WTC11 (cell line): ENCODE measurements around the gene MANSC1.

Source experiments
- HMGXB4 ChIP-seq: sonication (generic); formaldehyde crosslinking; IDR thresholded peaks from 2 replicates; pipeline ENCODE4 v1.8.1; 2023; ENCODE audit warnings: mild to moderate bottlenecking, moderate library complexity, missing genetic modification reagents
- NR3C1 ChIP-seq: sonication (generic); formaldehyde crosslinking; conservative IDR thresholded peaks from 2 replicates; pipeline ENCODE4 v1.8.1; 2023; ENCODE audit warnings: low read depth, mild to moderate bottlenecking, missing genetic modification reagents
- SMAD4 ChIP-seq: sonication (generic); formaldehyde crosslinking; IDR thresholded peaks from 2 replicates; pipeline ENCODE4 v1.8.0; 2022; ENCODE audit warnings: mild to moderate bottlenecking, missing genetic modification reagents

- TF ChIP-seq NR3C1 (CRISPR knock-in tag) (no peak), SMAD4 (CRISPR knock-in tag) (no peak), HMGXB4 (CRISPR knock-in tag) (no peak)
Measured at GRCh38 chr12:12399161-12399560, 49.1 kb upstream of the MANSC1 start.
